HG03575 (cell line): Measurements from ENCODE around the gene STARD10.

Experiments used
- ATAC-seq: cut with Tn5 transposase; IDR thresholded peaks from one replicate; pipeline ENCODE4 v1.9.1; 2021; ENCODE audit not compliant: unreplicated experiment, insufficient number of reproducible peaks, low FRiP score; ENCODE audit errors: extremely low read depth

STARD10 gene

DNA sequence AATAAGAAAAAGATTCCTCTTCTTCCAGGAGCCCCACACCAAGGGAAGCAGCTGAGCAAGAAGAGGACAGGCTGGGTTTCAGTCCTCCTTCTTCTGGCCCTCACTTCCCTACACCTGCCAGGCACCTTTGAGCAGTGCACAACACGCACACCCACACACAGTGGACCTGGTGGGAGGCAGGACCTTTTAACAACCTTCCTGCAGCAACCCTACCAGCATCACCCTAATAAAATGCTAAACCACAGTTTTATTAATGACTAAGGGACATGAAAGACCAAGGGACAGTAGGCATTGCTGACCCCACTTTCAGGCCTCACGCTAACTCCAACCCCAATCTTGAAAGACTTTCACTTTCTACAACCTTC lies 53.8 kb downstream of the STARD10 start:
- no peak for ATAC-seq

GRCh38 chr11:72739240-72740059 lies 54.4 kb downstream of the STARD10 start:
- ATAC-seq = no peak

- ATAC-seq = no peak
Observed at GRCh38 chr11:72738199-72739141, 55.4 kb downstream of the STARD10 start.

DNA sequence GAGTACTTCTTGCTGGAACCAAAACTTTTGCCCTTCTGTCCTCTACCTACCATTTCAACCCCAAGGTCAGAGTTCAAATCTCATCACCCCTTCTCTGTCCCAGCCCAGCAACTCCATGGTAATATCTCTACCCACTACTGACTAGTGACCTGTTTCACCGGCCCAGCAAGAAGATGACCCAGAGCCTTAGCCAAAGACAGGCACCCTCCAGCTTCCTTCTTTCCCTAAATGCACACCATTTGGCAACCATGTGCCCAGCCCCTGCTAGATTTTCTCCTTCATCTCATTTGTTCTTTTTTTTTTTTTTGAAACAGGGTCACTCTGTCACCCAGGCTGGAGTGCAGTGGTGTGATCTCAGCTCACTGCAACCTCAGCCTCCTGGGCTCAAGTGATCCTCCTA lies 56.5 kb downstream of the STARD10 start:
- no peak for ATAC-seq

DNA sequence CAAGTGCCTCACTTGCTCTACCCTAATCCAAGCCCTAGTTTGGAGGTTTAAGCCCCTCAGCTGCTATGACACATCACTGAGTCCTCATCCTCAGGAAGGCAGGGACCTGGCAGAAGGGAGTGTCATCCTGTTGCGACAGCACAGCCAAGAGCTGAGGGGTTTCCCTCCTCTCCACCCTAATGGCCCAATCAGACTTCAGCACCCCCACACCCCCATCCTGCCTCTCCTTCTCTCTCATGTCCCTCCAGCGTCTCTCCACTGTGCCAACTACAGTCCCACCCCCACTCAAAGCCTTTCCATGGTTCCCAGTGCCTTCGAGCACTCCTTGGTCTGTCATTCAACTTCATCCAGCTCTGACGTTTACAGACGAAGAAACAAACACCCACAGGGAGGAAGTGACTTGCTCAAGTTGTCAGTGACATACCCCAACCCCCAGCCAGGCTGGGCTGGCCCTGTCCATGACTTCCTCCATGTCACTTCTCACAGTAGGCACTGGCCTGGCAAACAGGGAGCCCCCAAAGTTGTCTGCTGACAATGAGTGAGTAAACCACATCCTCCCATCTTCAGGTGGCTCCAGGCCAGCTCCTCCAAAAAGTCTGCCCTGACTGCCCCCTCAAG lies 57.3 kb downstream of the STARD10 start:
- no peak for ATAC-seq

DNA sequence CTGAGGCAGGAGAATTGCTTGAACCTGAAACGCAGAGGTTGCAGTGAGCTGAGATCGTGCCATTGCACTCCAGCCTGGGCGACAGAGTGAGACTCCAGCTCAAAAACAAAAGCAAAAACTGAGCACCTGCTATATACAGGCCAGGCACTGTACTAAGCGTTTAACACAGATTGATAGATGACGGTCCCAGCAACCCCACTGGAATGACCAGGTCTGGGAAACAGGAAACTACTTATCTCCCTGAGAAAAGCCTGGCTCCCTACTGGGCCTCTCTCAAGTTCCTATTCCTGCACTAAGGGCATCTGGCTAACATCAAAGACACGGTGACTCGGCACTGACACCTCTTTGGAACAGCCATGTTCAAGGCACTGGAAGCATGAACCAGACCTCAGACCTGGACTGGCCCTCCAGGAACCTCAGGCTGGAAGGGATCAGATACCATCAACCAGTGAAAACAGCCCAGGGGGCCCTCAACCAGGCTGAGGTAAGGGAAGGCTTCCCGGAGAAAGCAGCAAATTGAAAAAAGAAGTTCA lies 58.3 kb downstream of the STARD10 start:
- ATAC-seq = no peak

- ATAC-seq = no peak
Observed at GRCh38 chr11:72732329-72732728, 61.5 kb downstream of the STARD10 start.

DNA sequence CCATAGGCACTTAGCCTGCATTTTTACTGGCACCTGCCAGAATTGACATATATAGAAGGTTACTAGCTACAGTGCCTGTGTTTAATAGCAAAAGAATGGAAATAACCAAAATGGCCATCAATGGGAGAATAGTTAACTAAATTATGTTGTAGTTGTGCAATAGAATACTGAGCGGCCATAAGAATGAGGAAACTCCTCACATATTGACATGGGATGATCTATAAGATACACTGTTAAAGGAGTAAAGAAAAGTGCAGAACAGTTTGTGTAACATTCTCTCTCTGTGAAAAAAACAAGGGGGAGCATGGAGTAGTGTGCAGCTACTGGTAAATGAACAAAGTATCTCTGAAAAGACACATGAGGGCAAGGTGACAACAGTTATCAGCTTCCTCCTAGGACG lies 63.1 kb downstream of the STARD10 start:
- no peak for ATAC-seq

- no peak for ATAC-seq
Observed at GRCh38 chr11:72730243-72730642, 63.6 kb downstream of the STARD10 start.

- ATAC-seq = no peak
Observed at GRCh38 chr11:72727521-72727920, 66.3 kb downstream of the STARD10 start.

GRCh38 chr11:72726266-72727220 lies 67.3 kb downstream of the STARD10 start:
- ATAC-seq = no peak

DNA sequence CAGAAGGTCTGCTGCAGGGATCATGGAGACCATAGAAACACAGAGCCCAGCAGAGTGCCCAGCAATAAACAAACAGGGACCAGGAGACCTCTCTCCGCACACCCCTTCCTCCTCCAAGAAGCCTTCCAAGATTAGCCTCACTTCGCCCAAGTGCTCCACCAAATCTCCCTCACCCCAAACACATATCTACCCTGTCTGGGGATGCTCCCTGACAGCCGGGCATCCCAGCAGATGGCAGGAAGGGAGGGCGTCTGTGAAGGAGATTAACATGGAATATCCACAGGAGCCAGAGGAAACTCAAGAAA lies 68.2 kb downstream of the STARD10 start:
- ATAC-seq = no peak

DNA sequence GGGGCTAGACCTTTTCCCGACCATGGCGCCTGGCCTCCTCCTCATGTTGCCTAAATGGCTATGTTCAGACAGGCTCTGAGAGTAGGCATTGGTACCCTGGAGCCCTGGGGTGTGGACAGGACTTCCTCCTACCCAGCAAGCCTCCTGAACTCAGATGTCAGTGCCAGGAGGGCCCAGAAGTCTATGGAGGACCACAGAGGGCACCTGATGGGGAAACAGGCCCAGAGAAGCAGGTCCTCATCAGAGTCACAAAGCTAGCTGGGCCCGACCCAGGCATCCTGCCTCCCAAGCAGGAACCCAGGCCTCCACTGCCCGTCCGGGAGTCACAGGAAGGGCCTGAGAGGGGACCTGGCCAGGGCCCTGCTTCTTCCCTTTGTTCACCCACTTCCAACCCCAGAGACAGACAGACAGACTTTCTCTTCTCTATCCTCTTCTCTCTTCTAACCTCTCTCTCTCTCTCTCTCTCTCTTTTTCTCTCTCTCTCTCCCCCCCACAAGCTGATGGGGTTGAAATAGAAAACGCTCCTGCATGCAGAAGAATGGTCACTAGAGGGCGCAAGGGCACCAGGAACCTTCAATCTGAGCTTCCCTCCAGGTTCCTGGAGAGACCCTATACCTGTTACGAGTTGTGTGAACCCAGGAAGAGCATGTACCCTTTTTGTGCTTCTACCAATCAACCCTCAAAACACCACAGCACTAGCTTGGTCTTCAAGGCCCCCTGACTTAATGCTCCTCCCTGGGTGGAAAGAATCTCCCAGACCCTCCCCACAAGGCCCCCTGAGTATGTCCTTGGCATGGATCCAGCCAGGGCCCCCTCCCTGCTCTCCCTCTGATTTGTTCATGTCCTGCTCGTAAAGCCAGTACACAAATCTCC lies 68.8 kb downstream of the STARD10 start:
- ATAC-seq = no peak

DNA sequence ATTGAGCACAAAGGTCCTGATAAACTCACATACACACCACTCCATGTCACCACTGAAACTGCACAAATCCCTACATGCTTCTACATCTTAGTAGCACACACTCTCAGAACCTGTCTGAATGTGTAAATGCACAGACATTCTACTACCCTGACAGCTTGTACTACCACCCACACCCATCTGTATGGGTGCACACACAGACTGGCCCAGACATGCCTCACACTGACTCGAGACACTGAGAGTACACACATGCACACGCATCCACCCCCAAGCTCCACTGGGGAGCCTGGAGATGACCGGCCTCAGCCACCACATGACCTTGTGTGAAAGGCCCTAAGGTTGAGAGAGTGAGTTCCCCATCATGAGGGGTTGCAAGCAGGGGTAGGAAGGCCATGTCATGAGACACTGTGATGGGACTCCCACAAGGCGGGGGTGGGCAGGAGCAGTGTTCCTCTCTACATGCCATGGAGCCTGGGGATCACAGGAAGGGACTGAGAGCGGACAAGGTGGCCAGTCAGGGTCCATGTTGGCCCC lies 69.8 kb downstream of the STARD10 start:
- ATAC-seq = no peak

DNA sequence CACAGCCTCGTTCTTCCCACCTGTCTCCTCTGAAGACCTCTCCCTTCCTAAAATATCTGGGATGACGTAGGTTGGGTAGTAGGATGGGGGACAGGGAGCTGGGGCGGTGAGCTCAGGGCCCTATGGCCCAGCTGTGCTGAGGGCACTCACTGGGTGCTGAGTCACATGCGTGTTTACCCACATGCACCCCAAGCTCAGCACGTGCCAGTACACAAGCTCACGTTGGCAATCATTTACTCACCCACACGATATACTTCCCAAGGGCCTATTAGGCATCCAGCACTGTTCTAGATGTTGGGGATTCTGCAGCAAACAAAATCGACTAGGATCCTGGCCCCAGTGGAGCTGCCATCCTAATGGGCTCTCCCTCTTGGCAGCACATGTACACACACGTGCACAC lies 70.3 kb downstream of the STARD10 start:
- ATAC-seq = no peak

- no peak for ATAC-seq
Observed at GRCh38 chr11:72722050-72722748, 71.6 kb downstream of the STARD10 start.

- ATAC-seq = no peak
Observed at GRCh38 chr11:72721689-72722049, 72.2 kb downstream of the STARD10 start.
